Fibroblast of lung (primary cell): ENCODE results near the gene KIAA1549. TPM values are rescaled to one million over a fixed set of nuclear protein-coding genes. Genes with fewer than 3 reads are reported as not detected.

Source experiments
- DNase-seq, 2 donors: peaks; one replicate each; pipeline versions ENCODE4 v3.0.0 to v3.0.0-alpha.2; 2010; ENCODE audit warnings: low read depth in 2 of 2
- H2AFZ ChIP-seq: 2 replicates; pipeline ENCODE4 v1.5.1; 2012; ENCODE audit warnings: low read length, control low read depth, inconsistent platforms
- H3K27ac ChIP-seq: 2 replicates; pipeline ENCODE4 v1.5.1; 2011; ENCODE audit warnings: low read length, control low read depth; ENCODE audit not compliant: insufficient read depth
- H3K27me3 ChIP-seq: 2 replicates; pipeline ENCODE4 v1.5.1; 2011; ENCODE audit warnings: mild to moderate bottlenecking, low read length; ENCODE audit not compliant: control insufficient read depth, insufficient read depth
- H3K36me3 ChIP-seq: 2 replicates; pipeline ENCODE4 v1.5.1; 2011; ENCODE audit warnings: low read length; ENCODE audit not compliant: control insufficient read depth, insufficient read depth
- H3K4me1 ChIP-seq: 2 replicates; pipeline ENCODE4 v1.5.1; 2011; ENCODE audit warnings: low read length; ENCODE audit not compliant: control insufficient read depth, insufficient read depth; ENCODE audit errors: extremely low read depth
- H3K4me2 ChIP-seq: 2 replicates; pipeline ENCODE4 v1.5.1; 2011; ENCODE audit warnings: low read length, control low read depth; ENCODE audit not compliant: insufficient read depth; ENCODE audit errors: extremely low read depth
- H3K4me3 ChIP-seq, 4 experiments: fragments of 200-600 bp in 1 of 4; sonication (generic) in 1 of 4; replicated peaks in 1 of 4; 2 replicates each; pipeline ENCODE4 v1.5.1; 2011 to 2016; ENCODE audit warnings: low read length in 4 of 4, low read depth in 3 of 4, mild to moderate bottlenecking in 3 of 4, control low read depth in 2 of 4, inconsistent platforms in 1 of 4, mixed read lengths in 1 of 4; ENCODE audit not compliant: insufficient read depth in 1 of 4; ENCODE audit errors: control extremely low read depth in 1 of 4
- H3K79me2 ChIP-seq: 2 replicates; pipeline ENCODE4 v1.5.1; 2012; ENCODE audit warnings: mild to moderate bottlenecking, low read length, inconsistent platforms; ENCODE audit not compliant: control insufficient read depth, insufficient read depth
- H3K9ac ChIP-seq: 2 replicates; pipeline ENCODE4 v1.5.1; 2011; ENCODE audit warnings: mild to moderate bottlenecking, low read length, control low read depth; ENCODE audit not compliant: insufficient read depth
- H3K9me3 ChIP-seq: 2 replicates; pipeline ENCODE4 v1.5.1; 2012; ENCODE audit warnings: low read depth, low read length; ENCODE audit not compliant: control insufficient read depth, insufficient read depth
- H4K20me1 ChIP-seq: 2 replicates; pipeline ENCODE4 v1.5.1; 2011; ENCODE audit warnings: low read length; ENCODE audit not compliant: control insufficient read depth, insufficient read depth; ENCODE audit errors: extremely low read depth
- CTCF ChIP-seq, 2 donors: IDR thresholded peaks in 1 of 2; conservative IDR thresholded peaks in 1 of 2; 1 replicate in 1 of 2; 2 replicates in 1 of 2; pipeline ENCODE4 v1.5.1; 2011 to 2012; ENCODE audit warnings: low read length in 2 of 2, control low read depth in 1 of 2, inconsistent platforms in 1 of 2, low read depth in 1 of 2, mild to moderate bottlenecking in 1 of 2
- EZH2 ChIP-seq: IDR thresholded peaks from 2 replicates; pipeline ENCODE4 v1.5.1; 2012; ENCODE audit warnings: low read length, control low read depth, mild to moderate bottlenecking; ENCODE audit errors: missing control alignments
- polyA plus RNA-seq, 2 donors: library from polyadenylated mRNA; depleted of rRNA in 1 of 2; stranded (reverse) in 1 of 2; unstranded in 1 of 2; fragments of >200 nt; gene quantifications; 2 replicates each; pipeline ENCODE4 v1.2.1, GENCODE V29; 2011 to 2012; ENCODE audit warnings: missing spikeins in 1 of 2
- total RNA-seq: library from RNA; depleted of rRNA; stranded (reverse); fragments of >200 nt; gene quantifications from 2 replicates; pipeline ENCODE4 v1.2.1, GENCODE V29; 2014

The KIAA1549 gene
- total and polyA plus RNA-seq, 2 donors (not counting 1 experiment from before 2014, with no cell fraction given) = 0.48 to 0.66 TPM

GRCh38 chr7:138853448-138853847, 127.7 kb downstream of the KIAA1549 start:
- no peak overlapping the region for H3K27ac ChIP-seq

GRCh38 chr7:138852469-138852868, 128.7 kb downstream of the KIAA1549 start:
- TF ChIP-seq CTCF (conservative IDR thresholded peaks at IDR 0.05 in 1 of 2, IDR thresholded peaks at IDR 0.05 in 1 of 2; ENCODE audit: low read depth in 1 of 2, low read length in 2 of 2) (no peak), EZH2 (no peak)
- H3K9ac ChIP-seq = no peak overlapping the region
- H3K27ac ChIP-seq = no peak overlapping the region
- no peaks in the 10 kb centered on the region for H3K79me2 ChIP-seq
- H3K9me3 ChIP-seq = no peaks in the 10 kb centered on the region
- H3K36me3 ChIP-seq = no peaks in the 10 kb centered on the region
- no peaks in the 10 kb centered on the region for H3K27me3 ChIP-seq
- DNase-seq = no peak
- H4K20me1 ChIP-seq = no peaks in the 10 kb centered on the region
- no peaks in the 10 kb centered on the region for H3K4me1 ChIP-seq
- H2AFZ ChIP-seq = no peak overlapping the region
- no peak overlapping the region for H3K4me2 ChIP-seq
- no peak overlapping the region for H3K4me3 ChIP-seq

More at GRCh38 chr7:138853448-138853847, 127.7 kb downstream of the KIAA1549 start:
- H3K4me1 ChIP-seq = no peaks in the 10 kb centered on the region
- no peak overlapping the region for H3K4me3 ChIP-seq
- no peaks in the 10 kb centered on the region for H3K79me2 ChIP-seq
- H3K9ac ChIP-seq = no peak overlapping the region
- H3K27me3 ChIP-seq = no peaks in the 10 kb centered on the region
- no peaks in the 10 kb centered on the region for H4K20me1 ChIP-seq
- H3K4me2 ChIP-seq = no peak overlapping the region
- H3K9me3 ChIP-seq = no peaks in the 10 kb centered on the region
- no peak for DNase-seq
- H3K36me3 ChIP-seq = no peaks in the 10 kb centered on the region
- H2AFZ ChIP-seq = no peak overlapping the region
- TF ChIP-seq CTCF (conservative IDR thresholded peaks at IDR 0.05 in 1 of 2, IDR thresholded peaks at IDR 0.05 in 1 of 2; ENCODE audit: low read depth in 1 of 2, low read length in 2 of 2) (no peak), EZH2 (no peak)

GRCh38 chr7:138849701-138850100, 131.5 kb downstream of the KIAA1549 start:
- no peak for DNase-seq
- H3K9me3 ChIP-seq = no peaks in the 10 kb centered on the region
- H4K20me1 ChIP-seq = no peaks in the 10 kb centered on the region
- H3K27ac ChIP-seq = no peak overlapping the region
- no peak overlapping the region for H3K4me2 ChIP-seq
- H3K4me1 ChIP-seq = no peaks in the 10 kb centered on the region
- H3K4me3 ChIP-seq = no peak overlapping the region
- no peaks in the 10 kb centered on the region for H3K79me2 ChIP-seq
- H3K36me3 ChIP-seq = no peaks in the 10 kb centered on the region
- no peak overlapping the region for H3K9ac ChIP-seq
- no peaks in the 10 kb centered on the region for H3K27me3 ChIP-seq
- TF ChIP-seq EZH2 = no peak
- TF ChIP-seq CTCF (conservative IDR thresholded peaks at IDR 0.05 in 1 of 2, IDR thresholded peaks at IDR 0.05 in 1 of 2; ENCODE audit: low read depth in 1 of 2, low read length in 2 of 2) = no peak
- no peak overlapping the region for H2AFZ ChIP-seq
